ENCODE measurements around the gene GLI1. TPM values are rescaled to one million over a fixed set of nuclear protein-coding genes. Genes with fewer than 3 reads are reported as not detected.

GLI1 gene
- total and polyA plus RNA-seq, 2 of the 13 experiments (the other 11 are each of a cell fraction or from before 2014, with no cell fraction given), result 0.09 to 0.20 TPM

DNA sequence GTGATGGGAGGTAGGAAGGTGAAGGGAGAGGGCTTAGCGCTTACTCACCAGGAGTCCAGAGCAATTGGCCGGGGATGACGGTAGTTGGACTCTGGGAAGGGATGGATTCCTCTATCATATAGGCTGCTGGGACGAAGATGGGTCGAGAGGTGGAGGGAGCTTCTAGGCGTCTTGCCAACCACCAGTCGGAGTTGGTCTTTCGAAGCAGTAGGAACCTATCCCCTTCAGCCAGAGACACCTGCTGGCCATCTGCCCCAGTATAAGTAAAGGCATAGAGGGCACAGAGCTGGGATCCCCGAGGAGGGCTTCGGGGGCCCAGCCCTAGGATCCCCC lies 19.4 kb downstream of the GLI1 start:
- CTCF ChIA-PET (ENCODE audit: low intra/inter-chr PET ratio, low total read pairs), result no interaction called here
- Histone ChIP-seq H3K79me2 (ENCODE audit: insufficient read depth, low read length) (no peaks in the 10 kb centered on the region), H3K36me3 (replicated peaks in 1 of 2; ENCODE audit: control insufficient read depth in 1 of 2, insufficient read depth in 2 of 2, low read length in 2 of 2) (no peaks in the 10 kb centered on the region), H3K4me2 (ENCODE audit: low read depth, low read length) (no peak overlapping the region), H3K9me3 (ENCODE audit: low read length) (no peaks in the 10 kb centered on the region), H3K9ac (ENCODE audit: insufficient read depth, low read depth, low read length) (no peak overlapping the region), H4K20me1 (ENCODE audit: insufficient read depth, low read length) (no peaks in the 10 kb centered on the region), H3K4me1 (ENCODE audit: insufficient read depth, low read length) (peaks cover 35% of the 10 kb centered on the region), H3K4me3 (replicated peaks in 1 of 3; ENCODE audit: insufficient read depth in 1 of 3, low read depth in 2 of 3, low read length in 3 of 3) (no peak overlapping the region), H3K27me3 (ENCODE audit: control insufficient read depth in 1 of 2, insufficient read depth in 2 of 2, low read length in 2 of 2) (peaks cover 8 to 62% of the 10 kb centered on the region in 2 experiments), H2AFZ (ENCODE audit: low read length) (no peak overlapping the region), H3K27ac (ENCODE audit: extremely low read length, insufficient read depth, low read length) (no peak overlapping the region)
- in situ Hi-C loops (cut with HindIII; ENCODE audit: extremely low pct_ligation_motif_present, low pct_unique_long_range_greater_than_20kb) (no loop called here), intact Hi-C loops (cut with micrococcal nuclease; ENCODE audit: unreplicated experiment) (no loop called here)
- WGBS (ENCODE audit: low lambda C conversion rate), result 45% methylated on average over 10 of the region's 10 CpGs
- TF ChIP-seq TBP (CRISPR knock-in tag; IDR thresholded peaks at IDR 0.05) (no peak), CCDC6 (CRISPR knock-in tag; IDR thresholded peaks at IDR 0.05) (no peak)
- TF ChIP-seq, protein P1, sequence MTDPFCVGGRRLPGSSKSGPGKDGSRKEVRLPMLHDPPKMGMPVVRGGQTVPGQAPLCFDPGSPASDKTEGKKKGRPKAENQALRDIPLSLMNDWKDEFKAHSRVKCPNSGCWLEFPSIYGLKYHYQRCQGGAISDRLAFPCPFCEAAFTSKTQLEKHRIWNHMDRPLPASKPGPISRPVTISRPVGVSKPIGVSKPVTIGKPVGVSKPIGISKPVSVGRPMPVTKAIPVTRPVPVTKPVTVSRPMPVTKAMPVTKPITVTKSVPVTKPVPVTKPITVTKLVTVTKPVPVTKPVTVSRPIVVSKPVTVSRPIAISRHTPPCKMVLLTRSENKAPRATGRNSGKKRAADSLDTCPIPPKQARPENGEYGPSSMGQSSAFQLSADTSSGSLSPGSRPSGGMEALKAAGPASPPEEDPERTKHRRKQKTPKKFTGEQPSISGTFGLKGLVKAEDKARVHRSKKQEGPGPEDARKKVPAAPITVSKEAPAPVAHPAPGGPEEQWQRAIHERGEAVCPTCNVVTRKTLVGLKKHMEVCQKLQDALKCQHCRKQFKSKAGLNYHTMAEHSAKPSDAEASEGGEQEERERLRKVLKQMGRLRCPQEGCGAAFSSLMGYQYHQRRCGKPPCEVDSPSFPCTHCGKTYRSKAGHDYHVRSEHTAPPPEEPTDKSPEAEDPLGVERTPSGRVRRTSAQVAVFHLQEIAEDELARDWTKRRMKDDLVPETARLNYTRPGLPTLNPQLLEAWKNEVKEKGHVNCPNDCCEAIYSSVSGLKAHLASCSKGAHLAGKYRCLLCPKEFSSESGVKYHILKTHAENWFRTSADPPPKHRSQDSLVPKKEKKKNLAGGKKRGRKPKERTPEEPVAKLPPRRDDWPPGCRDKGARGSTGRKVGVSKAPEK (CRISPR knock-in tag; IDR thresholded peaks at IDR 0.05; ENCODE audit: borderline replicate concordance), result no peak
- TF ChIP-seq, protein P2, sequence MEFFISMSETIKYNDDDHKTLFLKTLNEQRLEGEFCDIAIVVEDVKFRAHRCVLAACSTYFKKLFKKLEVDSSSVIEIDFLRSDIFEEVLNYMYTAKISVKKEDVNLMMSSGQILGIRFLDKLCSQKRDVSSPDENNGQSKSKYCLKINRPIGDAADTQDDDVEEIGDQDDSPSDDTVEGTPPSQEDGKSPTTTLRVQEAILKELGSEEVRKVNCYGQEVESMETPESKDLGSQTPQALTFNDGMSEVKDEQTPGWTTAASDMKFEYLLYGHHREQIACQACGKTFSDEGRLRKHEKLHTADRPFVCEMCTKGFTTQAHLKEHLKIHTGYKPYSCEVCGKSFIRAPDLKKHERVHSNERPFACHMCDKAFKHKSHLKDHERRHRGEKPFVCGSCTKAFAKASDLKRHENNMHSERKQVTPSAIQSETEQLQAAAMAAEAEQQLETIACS (CRISPR knock-in tag; IDR thresholded peaks at IDR 0.05), result no peak
- DNase-seq (ENCODE audit: low spot score), result no peak
- no peak for FAIRE-seq
- ATAC-seq, result peak; percentile 9; the same call in 2 of the 3 replicates
- POLR2A ChIA-PET, result no interaction called here
- BruUV-seq (replicated peaks), result no TSS peak

All from HepG2 (cell line).